Erythroblast (primary cell): ENCODE data around the gene UNC13B.

ENCODE experiments used
- GATA1 ChIP-seq: IDR thresholded peaks from 2 replicates; pipeline ENCODE4 v1.6.1; 2011; ENCODE audit warnings: low read depth, mild to moderate bottlenecking, control low read depth, low read length, moderate library complexity
- POLR2A ChIP-seq: IDR thresholded peaks from 2 replicates; pipeline ENCODE4 v1.6.1; 2011; ENCODE audit warnings: mild to moderate bottlenecking, low read length

GRCh38 chr9:35324966-35325365 lies 163.2 kb downstream of the UNC13B start:
- TF ChIP-seq POLR2A = no peak
- no peak for TF ChIP-seq GATA1
